Endodermal cell (in vitro differentiated cells): ENCODE measurements around the gene GSTA3. TPM values are rescaled to one million over a fixed set of nuclear protein-coding genes. Genes with fewer than 3 reads are reported as not detected.
A peak's percentile ranks its signal among the peaks of the same experiment; 100 is the strongest.

ENCODE experiments used
- DNase-seq: peaks from one replicate; pipeline ENCODE4 v3.0.0-alpha.2; 2017
- H3K27ac ChIP-seq: 2 replicates; pipeline ENCODE4 v1.5.1; 2013; ENCODE audit warnings: mild to moderate bottlenecking, low read depth, low read length, moderate library complexity
- H3K27me3 ChIP-seq: 2 replicates; pipeline ENCODE4 v1.6.1; 2013; ENCODE audit warnings: mild to moderate bottlenecking, low read length, moderate library complexity; ENCODE audit not compliant: insufficient read depth, control insufficient read depth, poor library complexity, severe bottlenecking
- H3K36me3 ChIP-seq: 2 replicates; pipeline ENCODE4 v1.7.0; 2013; ENCODE audit warnings: mild to moderate bottlenecking, low read length, moderate library complexity; ENCODE audit not compliant: control insufficient read depth, insufficient read depth
- H3K4me1 ChIP-seq: one replicate; pipeline ENCODE4 v1.7.0; 2013; ENCODE audit warnings: low read length; ENCODE audit not compliant: control insufficient read depth, insufficient read depth
- H3K4me3 ChIP-seq: 2 replicates; pipeline ENCODE4 v1.5.1; 2013; ENCODE audit warnings: mild to moderate bottlenecking, low read length, moderate library complexity
- H3K9ac ChIP-seq: 2 replicates; pipeline ENCODE4 v1.6.1; 2013; ENCODE audit warnings: mild to moderate bottlenecking, low read length, moderate library complexity; ENCODE audit not compliant: poor library complexity, severe bottlenecking; ENCODE audit errors: extremely low read depth
- H3K9me3 ChIP-seq: 2 replicates; pipeline ENCODE4 v1.6.1; 2013; ENCODE audit warnings: mild to moderate bottlenecking, low read length, moderate library complexity; ENCODE audit not compliant: control insufficient read depth
- H3K27ac Mint-ChIP-seq: 2 replicates; pipeline ENCODE4 v1.8.0; 2020; ENCODE audit warnings: mixed read lengths
- H3K27me3 Mint-ChIP-seq: 2 replicates; pipeline ENCODE4 v1.8.0; 2021; ENCODE audit warnings: mild to moderate bottlenecking, mixed read lengths; ENCODE audit not compliant: insufficient read depth
- H3K36me3 Mint-ChIP-seq: 2 replicates; pipeline ENCODE4 v1.8.0; 2020; ENCODE audit warnings: low read depth, mixed read lengths
- H3K4me1 Mint-ChIP-seq: 2 replicates; pipeline ENCODE4 v1.8.0; 2020; ENCODE audit warnings: mixed read lengths
- H3K4me3 Mint-ChIP-seq: 2 replicates; pipeline ENCODE4 v1.8.0; 2020; ENCODE audit warnings: mild to moderate bottlenecking, moderate library complexity, mixed read lengths
- H3K9me3 Mint-ChIP-seq: 2 replicates; pipeline ENCODE4 v1.8.0; 2020; ENCODE audit warnings: mild to moderate bottlenecking, mixed read lengths
- WGBS, 2 experiments: methylation state at CpG; one replicate each; pipeline versions ENCODE4 v1.1.5 to v1.1.7; 2013; ENCODE audit warnings: missing lambda C conversion rate in 2 of 2, mixed read lengths in 1 of 2; ENCODE audit not compliant: insufficient coverage in 1 of 2, insufficient read length in 1 of 2; 5-methylcytosine and 5-hydroxymethylcytosine counted together
- total RNA-seq, 2 donors: library from RNA; stranded (reverse); fragmentation: NEBNext Ultra II Directional in 1 of 2; extraction: Animal tissue kit (Norgen Biotek cat#: 25700) in 1 of 2; gene quantifications; 2 replicates in 1 of 2; 3 replicates in 1 of 2; pipeline ENCODE4 v1.2.1, GENCODE V29; 2021
- TF ChIP-seq, protein P1 (sequence below): fragments of 200-600 bp; sonication (generic); conservative IDR thresholded peaks from 2 replicates; pipeline ENCODE4 v1.5.0; 2021; ENCODE audit warnings: antibody characterized with exemption, mild to moderate bottlenecking

Gene GSTA3
- total RNA-seq, 2 donors from 2014 or later: not detected

- H3K4me1 Mint-ChIP-seq: peaks cover 6% of the 10 kb centered on the region
- Histone ChIP-seq H3K27me3 (no peaks in the 10 kb centered on the region), H3K36me3 (no peaks in the 10 kb centered on the region), H3K4me3 (no peak overlapping the region), H3K9me3 (no peaks in the 10 kb centered on the region), H3K4me1 (no peaks in the 10 kb centered on the region), H3K9ac (no peak overlapping the region), H3K27ac (no peak overlapping the region)
- H3K27me3 Mint-ChIP-seq: peaks cover 2% of the 10 kb centered on the region
- H3K4me3 Mint-ChIP-seq: peak overlapping the region; percentile 62
- no peak overlapping the region for H3K27ac Mint-ChIP-seq
- TF ChIP-seq, protein P1, sequence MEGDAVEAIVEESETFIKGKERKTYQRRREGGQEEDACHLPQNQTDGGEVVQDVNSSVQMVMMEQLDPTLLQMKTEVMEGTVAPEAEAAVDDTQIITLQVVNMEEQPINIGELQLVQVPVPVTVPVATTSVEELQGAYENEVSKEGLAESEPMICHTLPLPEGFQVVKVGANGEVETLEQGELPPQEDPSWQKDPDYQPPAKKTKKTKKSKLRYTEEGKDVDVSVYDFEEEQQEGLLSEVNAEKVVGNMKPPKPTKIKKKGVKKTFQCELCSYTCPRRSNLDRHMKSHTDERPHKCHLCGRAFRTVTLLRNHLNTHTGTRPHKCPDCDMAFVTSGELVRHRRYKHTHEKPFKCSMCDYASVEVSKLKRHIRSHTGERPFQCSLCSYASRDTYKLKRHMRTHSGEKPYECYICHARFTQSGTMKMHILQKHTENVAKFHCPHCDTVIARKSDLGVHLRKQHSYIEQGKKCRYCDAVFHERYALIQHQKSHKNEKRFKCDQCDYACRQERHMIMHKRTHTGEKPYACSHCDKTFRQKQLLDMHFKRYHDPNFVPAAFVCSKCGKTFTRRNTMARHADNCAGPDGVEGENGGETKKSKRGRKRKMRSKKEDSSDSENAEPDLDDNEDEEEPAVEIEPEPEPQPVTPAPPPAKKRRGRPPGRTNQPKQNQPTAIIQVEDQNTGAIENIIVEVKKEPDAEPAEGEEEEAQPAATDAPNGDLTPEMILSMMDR: no peak
- 89 to 96% methylated on average over 3 to 4 of the region's 4 CpGs for WGBS, 2 experiments
- no peaks in the 10 kb centered on the region for H3K9me3 Mint-ChIP-seq
- no peaks in the 10 kb centered on the region for H3K36me3 Mint-ChIP-seq
- no peak for DNase-seq
These were observed 27.9 kb downstream of the GSTA3 start for GRCh38 chr6:52881662-52881995.

DNA sequence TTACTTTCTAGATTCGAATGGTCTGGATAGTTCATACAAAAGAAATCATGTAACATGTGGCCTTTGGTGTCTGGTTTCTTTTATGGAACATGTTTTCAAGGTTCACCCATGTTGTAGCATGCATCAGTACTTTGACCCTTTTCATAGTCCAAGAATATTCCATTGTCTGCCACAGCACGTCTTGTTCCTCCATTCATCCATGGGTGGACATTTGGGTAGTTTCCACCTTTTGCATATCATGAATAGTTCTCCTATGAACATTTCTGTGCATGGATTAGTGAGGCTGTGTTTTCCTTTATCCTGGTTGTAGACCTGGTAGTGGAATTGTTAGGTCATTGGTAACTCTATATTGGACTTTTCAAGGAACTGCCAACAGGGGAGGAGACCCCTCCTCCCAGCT lies 31.7 kb downstream of the GSTA3 start:
- Histone ChIP-seq H3K9me3 (no peaks in the 10 kb centered on the region), H3K27ac (no peak overlapping the region), H3K9ac (no peak overlapping the region), H3K4me3 (no peak overlapping the region), H3K36me3 (no peaks in the 10 kb centered on the region), H3K27me3 (no peaks in the 10 kb centered on the region), H3K4me1 (no peaks in the 10 kb centered on the region)
- no peak for DNase-seq
- no peaks in the 10 kb centered on the region for H3K9me3 Mint-ChIP-seq
- no peaks in the 10 kb centered on the region for H3K36me3 Mint-ChIP-seq
- H3K4me1 Mint-ChIP-seq: peaks cover 11% of the 10 kb centered on the region
- TF ChIP-seq, protein P1: no peak
- WGBS, 2 experiments: 93% methylated on average over 2 of the region's 2 CpGs; no CpG with 5 or more reads in 1 of the 2 experiments
- no peak overlapping the region for H3K4me3 Mint-ChIP-seq
- no peaks in the 10 kb centered on the region for H3K27me3 Mint-ChIP-seq
- H3K27ac Mint-ChIP-seq: no peak overlapping the region

- Mint-ChIP-seq H3K27me3 (no peaks in the 10 kb centered on the region), H3K4me1 (peaks cover 10% of the 10 kb centered on the region), H3K4me3 (no peak overlapping the region), H3K9me3 (no peaks in the 10 kb centered on the region), H3K27ac (no peak overlapping the region), H3K36me3 (no peaks in the 10 kb centered on the region)
- no peak overlapping the region for H3K27ac ChIP-seq
- H3K4me3 ChIP-seq: no peak overlapping the region
- no peaks in the 10 kb centered on the region for H3K9me3 ChIP-seq
- no peak for DNase-seq
- H3K36me3 ChIP-seq: no peaks in the 10 kb centered on the region
- no peaks in the 10 kb centered on the region for H3K27me3 ChIP-seq
- TF ChIP-seq, protein P1: no peak
- H3K4me1 ChIP-seq: no peaks in the 10 kb centered on the region
- 85 to 100% methylated on average over 1 to 2 of the region's 3 CpGs for WGBS, 2 experiments
- H3K9ac ChIP-seq: no peak overlapping the region
These were observed 32.3 kb downstream of the GSTA3 start for GRCh38 chr6:52877168-52877567.
